Mucosa of rectum (tissue), 2 donors: ENCODE measurements around the gene SMTN.
A peak's percentile ranks its signal among the peaks of the same experiment; 100 is the strongest.
"Not testable (repeated sequence)": the region's sequence is repeated elsewhere in the genome, so short reads cannot be mapped to it uniquely, and the experiment has no call there.

Experiments used
- H3K27ac ChIP-seq, 2 donors: one replicate each; pipeline ENCODE4 v1.7.0; 2013; ENCODE audit warnings: inconsistent platforms in 2 of 2, low read depth in 2 of 2, low read length in 2 of 2
- H3K27me3 ChIP-seq, 2 donors: one replicate each; pipeline ENCODE4 v1.7.0; 2013; ENCODE audit warnings: low read length in 2 of 2; ENCODE audit not compliant: control insufficient read depth in 2 of 2, insufficient read depth in 2 of 2
- H3K36me3 ChIP-seq, 2 donors: one replicate each; pipeline ENCODE4 v1.7.0; 2013; ENCODE audit warnings: low read length in 2 of 2; ENCODE audit not compliant: control insufficient read depth in 2 of 2, insufficient read depth in 2 of 2
- H3K4me1 ChIP-seq, 2 donors: one replicate each; pipeline ENCODE4 v1.7.0; 2013; ENCODE audit warnings: low read length in 2 of 2, mild to moderate bottlenecking in 1 of 2; ENCODE audit not compliant: control insufficient read depth in 2 of 2, insufficient read depth in 2 of 2
- H3K4me3 ChIP-seq, 2 donors: one replicate each; pipeline ENCODE4 v1.7.0; 2013; ENCODE audit warnings: low read length in 2 of 2
- H3K9ac ChIP-seq, 2 donors: one replicate each; pipeline ENCODE4 v1.7.0; 2013; ENCODE audit warnings: low read length in 2 of 2, low read depth in 1 of 2, mild to moderate bottlenecking in 1 of 2
- H3K9me3 ChIP-seq, 2 donors: one replicate each; pipeline ENCODE4 v1.7.0; 2013; ENCODE audit warnings: low read length in 2 of 2; ENCODE audit not compliant: control insufficient read depth in 2 of 2
- donor health status: healthy.
- donor health status: Normal muscosa, but diverticular disease.

Gene SMTN

DNA sequence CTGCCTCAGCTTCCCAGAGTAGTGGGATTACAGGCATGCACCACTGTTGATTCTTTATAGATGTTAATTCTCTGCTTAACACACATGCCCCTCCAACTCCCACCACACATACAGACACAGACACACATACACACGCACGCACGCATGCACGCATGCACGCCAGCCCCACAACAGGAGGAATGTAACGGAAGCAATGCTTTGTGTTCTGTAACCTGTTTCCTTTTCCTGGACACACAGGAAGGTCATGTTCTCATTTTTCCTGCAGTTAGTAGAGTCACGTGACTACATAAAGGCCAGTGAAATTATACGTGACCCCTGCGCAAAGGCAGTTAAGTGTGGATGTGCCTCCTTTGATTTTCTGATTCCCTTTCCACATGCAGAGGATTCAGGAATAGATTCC is 8.0 kb upstream of the SMTN start:
- H3K36me3 ChIP-seq, H3K9me3 ChIP-seq, H3K4me3 ChIP-seq, H3K9ac ChIP-seq, H3K27me3 ChIP-seq, H3K4me1 ChIP-seq, H3K27ac ChIP-seq: not testable (repeated sequence)

- H3K36me3 ChIP-seq, H3K27ac ChIP-seq, H3K27me3 ChIP-seq, H3K9ac ChIP-seq, H3K4me3 ChIP-seq, H3K9me3 ChIP-seq, H3K4me1 ChIP-seq: not testable (repeated sequence)
Observed at GRCh38 chr22:31073545-31074145, 7.5 kb upstream of the SMTN start.

DNA sequence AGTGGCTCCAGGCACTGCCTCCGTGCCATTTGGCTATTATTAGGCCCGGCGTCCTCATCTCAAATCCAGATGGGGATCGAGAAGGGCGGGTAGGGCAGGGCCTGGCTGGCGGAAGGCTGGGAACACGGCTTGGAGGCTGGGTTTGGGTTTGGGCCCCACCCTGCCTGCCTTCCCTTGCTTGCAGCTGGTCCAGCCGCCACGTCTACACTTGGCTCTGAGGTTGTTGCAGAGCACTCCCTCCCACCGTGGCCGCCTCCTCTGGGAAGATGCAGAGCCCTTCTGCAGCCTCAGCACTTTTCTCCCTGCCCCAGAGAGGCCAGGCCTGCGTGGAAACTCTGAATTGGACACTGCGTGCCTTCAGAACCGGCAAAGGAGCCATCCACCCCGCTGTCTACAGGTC is 5.2 kb upstream of the SMTN start:
- Histone ChIP-seq H3K27ac (peak overlapping the region; percentile 56 to 65), H3K4me3 (no peak overlapping the region), H3K9ac (no peak overlapping the region)

DNA sequence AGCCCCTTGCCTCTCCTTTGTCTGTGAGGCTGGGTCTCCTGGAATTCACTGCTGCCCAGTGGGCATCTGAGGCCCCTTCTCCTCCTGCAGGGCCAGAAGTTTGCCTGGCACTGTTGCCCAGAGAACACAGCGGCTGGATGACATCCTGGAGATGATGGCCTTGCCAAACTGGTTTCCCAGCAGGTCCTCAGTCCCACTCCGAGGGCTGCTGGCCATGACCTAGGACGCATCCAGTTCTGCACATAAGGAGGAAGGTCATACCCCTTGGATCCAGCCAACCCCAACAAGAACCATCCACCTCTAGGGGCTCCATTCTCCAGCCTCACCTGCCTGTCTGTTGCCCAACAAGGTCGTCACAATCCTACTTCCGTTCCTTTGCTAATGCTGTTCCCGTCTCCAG is 3.4 kb upstream of the SMTN start:
- Histone ChIP-seq H3K27ac (peak overlapping the region in 1 of 2 donors; percentile 89), H3K36me3 (no peaks in the 10 kb centered on the region), H3K4me3 (no peak overlapping the region), H3K4me1 (peaks cover 22 to 36% of the 10 kb centered on the region in 2 donors), H3K27me3 (no peaks in the 10 kb centered on the region), H3K9ac (no peak overlapping the region), H3K9me3 (no peaks in the 10 kb centered on the region)

More for the DNA sequence above, 5.2 kb upstream of the SMTN start:
- Histone ChIP-seq H3K4me1 (peaks cover 13 to 23% of the 10 kb centered on the region in 2 donors), H3K9me3 (no peaks in the 10 kb centered on the region), H3K36me3 (no peaks in the 10 kb centered on the region), H3K27me3 (no peaks in the 10 kb centered on the region)

DNA sequence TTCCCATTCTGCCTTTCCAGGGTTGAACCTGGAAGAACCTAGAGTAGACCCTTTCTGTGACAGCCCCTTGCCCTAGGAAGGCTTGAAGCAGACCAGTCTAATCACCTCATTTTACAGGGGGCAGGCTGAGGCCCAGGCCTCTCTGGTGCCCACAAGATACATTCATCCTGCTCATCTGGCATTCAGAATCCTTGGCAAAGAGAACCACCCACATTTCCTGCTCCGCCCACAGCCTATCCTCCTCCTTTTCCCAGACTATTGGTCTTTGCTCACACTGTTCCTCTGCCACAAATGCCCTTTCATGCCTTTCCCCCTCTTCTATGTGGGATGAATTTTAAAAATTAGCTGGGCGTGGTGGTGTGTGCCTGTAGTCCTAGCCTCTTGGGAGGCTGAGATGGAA is 2.7 kb upstream of the SMTN start:
- not testable (repeated sequence) for H3K9me3 ChIP-seq, H3K9ac ChIP-seq, H3K4me3 ChIP-seq, H3K36me3 ChIP-seq, H3K27me3 ChIP-seq
- peaks cover 29 to 42% of the 10 kb centered on the region in 2 donors for H3K4me1 ChIP-seq
- H3K27ac ChIP-seq: peak overlapping the region; percentile 80 to 89

DNA sequence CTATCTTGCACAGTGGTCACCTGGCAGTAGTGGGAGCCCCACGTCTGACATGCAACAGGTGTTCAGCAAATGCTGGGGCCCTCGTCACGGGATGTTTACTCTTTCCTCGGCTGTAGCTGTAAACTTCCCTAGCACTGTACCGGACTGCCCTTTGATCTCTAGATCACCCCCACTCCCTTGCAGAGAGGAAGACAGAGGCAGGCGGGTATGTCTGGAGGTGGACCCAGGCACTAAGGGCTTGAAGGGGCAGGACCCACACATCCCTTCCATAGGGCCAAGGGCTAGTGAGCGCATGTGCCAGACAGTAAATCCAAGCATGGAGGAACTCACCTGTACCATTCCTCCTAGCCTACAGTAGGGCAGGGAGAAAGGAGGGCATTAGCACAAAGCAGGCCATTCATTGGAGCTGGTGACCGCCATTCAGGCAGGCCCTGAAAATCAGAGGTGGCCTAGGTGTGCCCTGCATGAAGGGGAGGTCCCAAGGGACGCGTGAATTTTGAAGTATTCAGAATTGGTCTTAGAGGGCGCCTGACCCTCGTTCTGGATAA is 1.9 kb upstream of the SMTN start:
- H3K4me3 ChIP-seq: peak overlapping the region in 1 of 2 donors; percentile 11
- peak overlapping the region; percentile 80 to 89 for H3K27ac ChIP-seq
- H3K9ac ChIP-seq: peak overlapping the region in 1 of 2 donors; percentile 56
- H3K4me1 ChIP-seq: peaks cover 37 to 50% of the 10 kb centered on the region in 2 donors
- H3K36me3 ChIP-seq: no peaks in the 10 kb centered on the region
- no peaks in the 10 kb centered on the region for H3K27me3 ChIP-seq
- H3K9me3 ChIP-seq: no peaks in the 10 kb centered on the region

DNA sequence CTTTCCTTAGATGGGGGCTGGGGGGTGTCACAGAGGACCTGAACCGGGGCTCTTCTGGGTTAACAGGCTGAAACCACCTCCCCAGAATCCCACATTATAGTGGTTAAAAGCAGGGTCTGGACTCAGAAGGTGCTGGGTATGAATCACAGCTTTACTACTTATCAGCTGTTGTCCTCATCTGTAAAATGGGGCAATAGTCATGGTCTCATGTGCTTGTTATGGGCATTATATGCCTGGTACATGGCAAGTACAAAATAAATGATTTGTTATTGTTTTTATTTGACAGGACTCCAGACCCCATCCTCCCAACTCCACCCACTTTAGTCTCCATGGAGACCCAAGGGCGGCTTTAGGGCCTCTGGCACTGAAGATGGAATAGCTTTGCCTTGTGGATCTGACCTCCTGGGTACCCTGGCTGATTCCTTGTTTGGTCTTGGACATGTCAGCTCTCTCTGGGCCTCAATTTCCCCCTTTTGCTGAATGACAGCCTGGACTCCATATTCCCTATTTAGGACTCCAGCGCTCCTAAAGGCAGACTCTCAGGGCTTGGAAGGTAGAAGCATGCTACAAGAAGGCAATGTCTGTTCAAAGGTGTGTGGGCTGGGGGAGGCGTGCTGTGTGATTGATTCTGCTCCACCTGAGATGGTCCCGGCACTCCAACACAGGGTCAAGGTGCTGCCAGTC is 812 bp upstream of the SMTN start:
- H3K4me1 ChIP-seq: peaks cover 40 to 56% of the 10 kb centered on the region in 2 donors

GRCh38 chr22:31081963-31082605 is 966 bp downstream of the SMTN start:
- H3K4me3 ChIP-seq: peak overlapping the region; percentile 81 to 93
- peak overlapping the region; percentile 80 to 89 for H3K27ac ChIP-seq
- H3K9me3 ChIP-seq: no peaks in the 10 kb centered on the region
- H3K9ac ChIP-seq: peak overlapping the region; percentile 91 to 97
- H3K36me3 ChIP-seq: peaks cover 0 to 2% of the 10 kb centered on the region in 2 donors
- no peaks in the 10 kb centered on the region for H3K27me3 ChIP-seq
- peaks cover 47 to 61% of the 10 kb centered on the region in 2 donors for H3K4me1 ChIP-seq

More for the DNA sequence above, 812 bp upstream of the SMTN start:
- Histone ChIP-seq H3K27ac (peak overlapping the region; percentile 80 to 89), H3K27me3 (no peaks in the 10 kb centered on the region), H3K4me3 (peak overlapping the region; percentile 81 to 93), H3K9ac (peak overlapping the region; percentile 86 to 91), H3K9me3 (no peaks in the 10 kb centered on the region), H3K36me3 (no peaks in the 10 kb centered on the region)

GRCh38 chr22:31082606-31083376 is 1.7 kb downstream of the SMTN start:
- peak overlapping the region; percentile 81 to 93 for H3K4me3 ChIP-seq
- peaks cover 47 to 61% of the 10 kb centered on the region in 2 donors for H3K4me1 ChIP-seq
- H3K27me3 ChIP-seq: no peaks in the 10 kb centered on the region
- H3K9ac ChIP-seq: peak overlapping the region; percentile 91 to 97
- no peaks in the 10 kb centered on the region for H3K9me3 ChIP-seq
- H3K27ac ChIP-seq: peak overlapping the region; percentile 80 to 89
- peaks cover under 1 to 5% of the 10 kb centered on the region in 2 donors for H3K36me3 ChIP-seq
